22Rv1 (cell line): ENCODE measurements around the gene C14orf180.

Experiments used
- ZFX ChIP-seq: fragments of 450-650 bp; IDR thresholded peaks from 2 replicates; pipeline ENCODE4 v1.6.1; 2017; ENCODE audit warnings: antibody characterized with exemption, borderline replicate concordance
- TF ChIP-seq, protein P1 (sequence below): fragments of 450-650 bp; IDR thresholded peaks from 2 replicates; pipeline ENCODE4 v1.5.1; 2017; ENCODE audit warnings: mild to moderate bottlenecking

DNA sequence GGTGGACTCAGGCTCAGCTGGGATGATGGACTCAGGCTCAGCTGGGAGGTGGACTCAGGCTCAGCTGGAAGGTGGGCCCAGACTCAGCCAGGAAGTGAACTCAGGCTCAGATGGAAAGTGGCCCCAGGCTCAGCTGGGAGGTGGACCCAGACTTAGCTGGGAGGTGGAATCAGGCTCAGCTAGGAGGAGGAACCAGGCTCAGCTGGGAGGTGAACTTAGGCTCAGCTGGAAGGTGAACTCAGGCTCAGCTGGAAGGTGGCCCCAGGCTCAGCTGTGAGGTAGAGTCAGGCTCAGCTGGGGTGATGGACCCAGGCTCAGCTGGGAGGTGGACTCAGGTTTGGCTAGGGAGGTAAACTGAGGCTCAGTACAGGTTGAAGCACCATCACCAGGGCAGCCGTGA lies 21.8 kb upstream of the C14orf180 start:
- TF ChIP-seq, protein P1, sequence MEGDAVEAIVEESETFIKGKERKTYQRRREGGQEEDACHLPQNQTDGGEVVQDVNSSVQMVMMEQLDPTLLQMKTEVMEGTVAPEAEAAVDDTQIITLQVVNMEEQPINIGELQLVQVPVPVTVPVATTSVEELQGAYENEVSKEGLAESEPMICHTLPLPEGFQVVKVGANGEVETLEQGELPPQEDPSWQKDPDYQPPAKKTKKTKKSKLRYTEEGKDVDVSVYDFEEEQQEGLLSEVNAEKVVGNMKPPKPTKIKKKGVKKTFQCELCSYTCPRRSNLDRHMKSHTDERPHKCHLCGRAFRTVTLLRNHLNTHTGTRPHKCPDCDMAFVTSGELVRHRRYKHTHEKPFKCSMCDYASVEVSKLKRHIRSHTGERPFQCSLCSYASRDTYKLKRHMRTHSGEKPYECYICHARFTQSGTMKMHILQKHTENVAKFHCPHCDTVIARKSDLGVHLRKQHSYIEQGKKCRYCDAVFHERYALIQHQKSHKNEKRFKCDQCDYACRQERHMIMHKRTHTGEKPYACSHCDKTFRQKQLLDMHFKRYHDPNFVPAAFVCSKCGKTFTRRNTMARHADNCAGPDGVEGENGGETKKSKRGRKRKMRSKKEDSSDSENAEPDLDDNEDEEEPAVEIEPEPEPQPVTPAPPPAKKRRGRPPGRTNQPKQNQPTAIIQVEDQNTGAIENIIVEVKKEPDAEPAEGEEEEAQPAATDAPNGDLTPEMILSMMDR = no peak
- no peak for TF ChIP-seq ZFX
